GM19468 (cell line): Measurements from ENCODE around the gene SP140.
"Not testable (repeated sequence)": the region's sequence is repeated elsewhere in the genome, so short reads cannot be mapped to it uniquely, and the experiment has no call there.

Source experiments
- ATAC-seq: cut with Tn5 transposase; IDR thresholded peaks from one replicate; pipeline ENCODE4 v1.9.1; 2021; ENCODE audit warnings: mild to moderate bottlenecking, moderate library complexity, moderate number of reproducible peaks; ENCODE audit not compliant: unreplicated experiment; ENCODE audit errors: extremely low read depth

Gene SP140

GRCh38 chr2:230222829-230223228, 2.7 kb upstream of the SP140 start:
- not testable (repeated sequence) for ATAC-seq

- ATAC-seq: no peak
Measured at GRCh38 chr2:230224458-230224857, 1.1 kb upstream of the SP140 start.

GRCh38 chr2:230226051-230226551, 565 bp downstream of the SP140 start:
- ATAC-seq: peak; percentile 53

GRCh38 chr2:230227216-230227615, 1.7 kb downstream of the SP140 start:
- no peak for ATAC-seq

- ATAC-seq: no peak
Measured at GRCh38 chr2:230230087-230230486, 4.6 kb downstream of the SP140 start.

GRCh38 chr2:230230496-230231200, 5.1 kb downstream of the SP140 start:
- ATAC-seq: no peak

GRCh38 chr2:230231251-230231650, 5.7 kb downstream of the SP140 start:
- ATAC-seq: no peak

- peak; percentile 58 for ATAC-seq
Measured at GRCh38 chr2:230234122-230234722, 8.7 kb downstream of the SP140 start.

- no peak for ATAC-seq
Measured at GRCh38 chr2:230234845-230235244, 9.3 kb downstream of the SP140 start.

- ATAC-seq: no peak
Measured at GRCh38 chr2:230244211-230244610, 18.7 kb downstream of the SP140 start.

GRCh38 chr2:230246206-230246605, 20.7 kb downstream of the SP140 start:
- no peak for ATAC-seq

- ATAC-seq: no peak
Measured at GRCh38 chr2:230250231-230250630, 24.7 kb downstream of the SP140 start.

- ATAC-seq: no peak
Measured at GRCh38 chr2:230254152-230254881, 28.8 kb downstream of the SP140 start.

- ATAC-seq: no peak
Measured at GRCh38 chr2:230256733-230257332, 31.3 kb downstream of the SP140 start.

- ATAC-seq: no peak
Measured at GRCh38 chr2:230258483-230258882, 32.9 kb downstream of the SP140 start.

- no peak for ATAC-seq
Measured at GRCh38 chr2:230262246-230262645, 36.7 kb downstream of the SP140 start.

- ATAC-seq: not testable (repeated sequence)
Measured at GRCh38 chr2:230264945-230265344, 39.4 kb downstream of the SP140 start.

GRCh38 chr2:230266638-230267037, 41.1 kb downstream of the SP140 start:
- no peak for ATAC-seq

GRCh38 chr2:230267059-230267458, 41.5 kb downstream of the SP140 start:
- ATAC-seq: no peak

GRCh38 chr2:230267556-230267955, 42.0 kb downstream of the SP140 start:
- no peak for ATAC-seq
